Activated naive CD8-positive, alpha-beta T cell treated with anti-CD3 and anti-CD28 coated beads, Interleukin-2, amount 50 U/mL, for 16 hours (primary cell): ENCODE results near the gene NEUROG1.
"Not testable (repeated sequence)": the region's sequence is repeated elsewhere in the genome, so short reads cannot be mapped to it uniquely, and the experiment has no call there.

Experiments
- DNase-seq: peaks from one replicate; pipeline ENCODE4 v3.0.0-alpha.2; 2020; ENCODE audit warnings: low read depth, low spot score

The NEUROG1 gene

GRCh38 chr5:135537271-135537670 is 1.5 kb upstream of the NEUROG1 start:
- DNase-seq, result no peak

- no peak for DNase-seq
Observed at GRCh38 chr5:135535420-135535819, 344 bp downstream of the NEUROG1 start.

- no peak for DNase-seq
Observed at GRCh38 chr5:135534609-135535419, 950 bp downstream of the NEUROG1 start.

DNA sequence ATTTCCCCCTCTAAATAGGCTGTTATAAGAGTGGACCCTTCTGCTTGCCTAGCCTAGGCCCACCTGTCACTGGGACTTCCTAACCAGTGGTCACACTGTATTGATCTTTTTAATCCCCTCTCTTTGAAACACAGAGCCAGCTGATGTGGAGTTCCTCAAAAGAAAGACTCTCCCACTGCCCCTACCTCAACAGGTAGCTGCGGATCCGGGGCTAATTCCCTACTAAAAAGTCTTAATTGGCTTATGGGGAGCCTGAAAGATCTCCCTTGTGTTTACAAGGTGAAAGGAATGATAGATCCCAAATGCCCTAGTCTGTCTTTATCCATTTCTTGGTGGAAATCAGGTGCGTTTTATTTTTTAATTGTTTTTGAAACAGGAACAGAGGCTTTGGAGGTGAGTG is 2.0 kb downstream of the NEUROG1 start:
- DNase-seq, result no peak

GRCh38 chr5:135533334-135533733 is 2.4 kb downstream of the NEUROG1 start:
- DNase-seq, result no peak

- DNase-seq, result not testable (repeated sequence)
Observed at GRCh38 chr5:135529576-135529975, 6.2 kb downstream of the NEUROG1 start.

- no peak for DNase-seq
Observed at GRCh38 chr5:135526924-135527323, 8.8 kb downstream of the NEUROG1 start.

DNA sequence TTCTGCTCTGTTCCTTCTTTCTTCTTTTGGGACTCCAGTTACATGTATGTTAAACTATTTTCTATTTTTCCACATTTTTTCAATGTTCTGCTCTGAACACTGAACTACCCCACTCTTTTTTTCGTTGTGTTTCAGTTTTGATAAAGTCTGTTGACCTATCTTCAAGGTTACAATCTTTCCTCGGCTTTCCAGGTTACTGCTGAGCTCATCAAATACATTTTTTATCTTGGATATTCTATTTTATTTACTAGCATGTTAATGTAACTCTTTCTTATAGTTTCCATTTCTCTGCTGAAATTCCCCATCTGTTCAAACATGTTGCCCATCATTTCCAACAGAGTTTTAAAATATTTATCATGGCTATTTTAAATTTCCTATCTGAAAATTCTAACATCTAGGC is 13.8 kb downstream of the NEUROG1 start:
- no peak for DNase-seq

DNA sequence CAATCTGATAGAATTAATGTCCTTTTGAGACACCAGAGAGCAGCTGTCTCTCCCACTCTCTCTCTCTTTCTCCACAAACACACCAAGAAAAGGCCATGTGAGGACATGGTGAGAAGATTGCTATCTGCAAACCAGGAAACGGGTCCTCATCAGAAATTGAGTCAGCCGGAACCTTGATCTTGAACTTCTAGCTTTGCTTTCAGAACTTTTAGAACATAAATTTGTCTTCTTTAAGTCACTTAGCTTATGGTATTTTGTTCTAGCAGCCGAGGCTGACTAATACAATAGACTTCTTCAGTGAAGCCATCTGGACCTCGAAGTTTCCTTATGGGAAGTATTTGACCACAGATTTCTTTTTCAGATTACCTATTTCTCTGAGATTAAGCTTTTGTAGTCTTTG is 18.1 kb downstream of the NEUROG1 start:
- no peak for DNase-seq

- no peak for DNase-seq
Observed at GRCh38 chr5:135514116-135514515, 21.6 kb downstream of the NEUROG1 start.

GRCh38 chr5:135511761-135512575 is 23.8 kb downstream of the NEUROG1 start:
- no peak for DNase-seq

- DNase-seq, result no peak
Observed at GRCh38 chr5:135509995-135510394, 25.8 kb downstream of the NEUROG1 start.

- no peak for DNase-seq
Observed at GRCh38 chr5:135508496-135509005, 27.2 kb downstream of the NEUROG1 start.

GRCh38 chr5:135505973-135506372 is 29.8 kb downstream of the NEUROG1 start:
- no peak for DNase-seq

DNA sequence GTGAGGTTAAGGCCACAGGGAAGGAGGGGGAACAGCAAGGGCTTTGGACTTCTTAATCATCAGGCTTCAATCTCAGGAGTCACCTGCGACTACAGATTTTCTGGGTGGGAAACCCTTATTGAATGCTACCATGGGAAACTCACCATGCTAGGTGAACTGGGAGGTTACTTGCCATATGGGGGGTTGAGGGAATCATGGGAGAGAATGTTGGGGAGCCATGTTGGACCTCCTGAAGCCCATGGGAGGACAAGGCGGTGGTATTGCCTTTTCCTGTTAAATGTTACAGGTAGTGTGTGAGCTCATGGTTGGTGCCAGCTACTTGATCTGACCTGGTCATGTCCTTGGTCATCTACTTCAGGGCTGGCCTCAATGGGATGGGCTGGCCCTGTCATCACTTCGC is 31.4 kb downstream of the NEUROG1 start:
- DNase-seq, result no peak

GRCh38 chr5:135503871-135504270 is 31.9 kb downstream of the NEUROG1 start:
- no peak for DNase-seq

- DNase-seq, result no peak
Observed at GRCh38 chr5:135502836-135503520, 32.8 kb downstream of the NEUROG1 start.

DNA sequence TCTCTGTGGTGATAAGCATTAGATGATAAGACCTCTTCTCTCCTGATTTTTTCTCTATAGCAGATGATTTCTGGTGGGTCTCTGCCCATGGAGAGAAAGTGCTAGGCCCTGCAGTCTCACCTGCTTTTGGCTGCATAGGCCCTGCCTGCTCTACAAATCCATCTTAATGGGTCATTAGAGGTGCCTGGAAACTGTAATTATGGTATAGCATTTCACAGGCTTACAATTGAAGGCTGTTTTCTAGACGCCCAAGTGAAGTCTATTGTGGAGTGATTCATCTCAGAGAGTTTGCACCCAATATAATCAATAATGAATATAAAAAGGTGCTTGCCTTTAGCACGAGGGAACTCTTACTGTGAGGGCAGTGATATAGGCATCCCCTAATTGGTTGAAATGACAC is 33.8 kb downstream of the NEUROG1 start:
- DNase-seq, result no peak

DNA sequence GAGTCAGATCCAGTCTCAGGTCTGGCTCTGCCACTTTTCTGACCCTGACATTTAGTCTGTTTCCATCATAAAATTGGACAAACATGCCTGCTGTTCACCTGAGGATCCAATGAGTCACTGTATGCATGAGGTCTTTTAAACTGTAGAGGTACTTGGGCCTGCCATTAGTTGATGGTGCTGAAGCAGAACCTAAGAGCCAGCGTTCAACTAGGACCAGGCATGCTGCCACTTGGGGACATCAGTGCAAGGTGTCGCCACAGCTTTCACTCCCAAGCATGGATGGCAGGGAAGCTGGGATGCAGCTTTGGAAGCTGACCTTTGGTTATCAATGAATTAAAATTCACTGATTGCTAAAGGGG is 37.1 kb downstream of the NEUROG1 start:
- no peak for DNase-seq

DNA sequence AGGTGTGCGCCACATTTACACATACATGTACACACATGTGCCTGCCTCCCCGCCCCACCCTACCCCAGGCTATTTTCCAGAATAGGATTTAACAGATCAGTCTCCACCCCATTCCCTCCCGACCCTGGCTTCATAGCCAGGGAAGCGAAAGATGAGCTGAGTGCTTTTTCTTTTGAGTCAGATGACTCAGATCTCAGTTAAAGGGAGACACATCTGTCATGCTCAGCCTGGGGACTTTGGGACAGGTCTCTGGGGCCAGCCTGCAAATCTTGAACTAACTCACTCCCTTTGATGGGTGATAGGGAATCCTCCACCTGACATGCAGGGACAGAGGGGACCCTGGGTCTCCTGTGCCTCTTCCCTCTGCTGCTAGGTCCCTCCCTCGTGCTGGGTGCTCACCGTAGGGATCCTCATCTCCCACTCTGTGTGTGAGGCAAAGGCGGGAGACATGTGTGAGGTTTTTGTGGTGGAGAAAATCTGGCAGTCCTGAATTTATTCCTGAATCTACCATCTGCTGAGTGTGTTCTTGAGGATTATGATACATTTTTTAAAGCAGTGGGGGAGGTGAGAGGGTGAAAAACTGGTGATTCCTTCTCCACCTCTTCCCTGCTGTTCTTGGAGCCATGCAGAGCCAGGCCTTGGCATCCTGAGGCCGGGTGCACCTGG is 37.7 kb downstream of the NEUROG1 start:
- DNase-seq, result no peak

GRCh38 chr5:135495531-135495930 is 40.2 kb downstream of the NEUROG1 start:
- not testable (repeated sequence) for DNase-seq

DNA sequence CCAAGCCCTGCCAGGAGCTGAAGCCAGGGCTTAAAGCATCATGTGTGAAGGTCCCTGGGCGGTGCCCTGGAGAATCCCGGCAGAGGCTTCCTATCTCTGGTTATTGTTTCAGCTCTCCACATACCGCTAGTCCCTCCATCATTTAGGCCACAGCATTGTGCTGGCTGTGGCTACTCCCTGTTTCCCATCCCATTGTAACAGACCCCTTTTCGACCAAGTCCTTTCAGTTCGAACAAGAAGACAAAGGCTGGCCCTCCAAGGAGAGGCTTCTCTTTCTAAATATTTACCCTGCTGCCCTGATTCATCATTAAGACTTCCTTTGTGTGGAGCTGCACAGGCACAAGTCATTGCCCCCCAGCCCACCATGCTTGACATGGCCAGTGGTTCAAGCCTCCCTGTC is 41.6 kb downstream of the NEUROG1 start:
- DNase-seq, result no peak
